GM23338 (cell line): Measurements from ENCODE around the gene RPS26. TPM values are rescaled to one million over a fixed set of nuclear protein-coding genes. Genes with fewer than 3 reads are reported as not detected.

Source experiments
- ATAC-seq: fragments of 200-7000 bp; cut with Tn5 transposase; 3 replicates; pipeline ENCODE4 v1.9.1; 2020
- DNase-seq: peaks from one replicate; pipeline ENCODE4 v3.0.0-alpha.2; 2015; ENCODE audit warnings: low spot score
- H2AFZ ChIP-seq: fragments of 200-600 bp; sonication (generic); 2 replicates; pipeline ENCODE4 v1.8.0; 2016; ENCODE audit warnings: antibody characterized with exemption, mild to moderate bottlenecking, moderate library complexity
- H3F3A ChIP-seq: fragments of 200-600 bp; sonication (generic); replicated peaks from 2 replicates; pipeline ENCODE4 v1.8.0; 2017; ENCODE audit warnings: antibody characterized with exemption, mixed run types, low read depth
- H3K27ac ChIP-seq: fragments of 200-600 bp; sonication (generic); 2 replicates; pipeline ENCODE4 v1.6.1; 2016; ENCODE audit warnings: low read depth
- H3K27me3 ChIP-seq: fragments of 200-600 bp; sonication (generic); 2 replicates; pipeline ENCODE4 v1.8.0; 2016; ENCODE audit warnings: mild to moderate bottlenecking, mixed run types, moderate library complexity; ENCODE audit not compliant: insufficient read depth
- H3K36me3 ChIP-seq: fragments of 200-600 bp; sonication (generic); 2 replicates; pipeline ENCODE4 v1.8.0; 2016; ENCODE audit warnings: mild to moderate bottlenecking; ENCODE audit not compliant: insufficient read depth
- H3K4me1 ChIP-seq: fragments of 200-600 bp; sonication (generic); 2 replicates; pipeline ENCODE4 v1.8.0; 2016; ENCODE audit warnings: mild to moderate bottlenecking, moderate library complexity; ENCODE audit not compliant: insufficient read depth
- H3K4me2 ChIP-seq: fragments of 200-600 bp; sonication (generic); 2 replicates; pipeline ENCODE4 v1.7.1; 2017; ENCODE audit warnings: mixed run types
- H3K4me3 ChIP-seq: fragments of 200-600 bp; sonication (generic); 2 replicates; pipeline ENCODE4 v1.6.1; 2016; ENCODE audit warnings: mixed run types
- H3K79me2 ChIP-seq: fragments of 200-600 bp; sonication (generic); replicated peaks from 2 replicates; pipeline ENCODE4 v1.8.0; 2017; ENCODE audit warnings: mild to moderate bottlenecking; ENCODE audit not compliant: insufficient read depth
- H3K9me2 ChIP-seq: fragments of 200-600 bp; sonication (generic); 2 replicates; pipeline ENCODE4 v1.8.0; 2017; ENCODE audit not compliant: insufficient read depth
- H4K20me1 ChIP-seq: fragments of 200-600 bp; sonication (generic); replicated peaks from 2 replicates; pipeline ENCODE4 v1.8.0; 2017; ENCODE audit warnings: mild to moderate bottlenecking; ENCODE audit not compliant: insufficient read depth
- H3K27ac Mint-ChIP-seq: 2 replicates; pipeline ENCODE4 v1.8.0; 2020; ENCODE audit warnings: inconsistent platforms, mild to moderate bottlenecking, moderate library complexity, mixed read lengths
- H3K27me3 Mint-ChIP-seq: 3 replicates; pipeline ENCODE4 v1.8.0; 2022; ENCODE audit warnings: low read depth, mild to moderate bottlenecking, moderate library complexity, mixed read lengths, inconsistent platforms; ENCODE audit not compliant: insufficient read depth, poor library complexity
- H3K36me3 Mint-ChIP-seq: 3 replicates; pipeline ENCODE4 v1.8.0; 2021; ENCODE audit warnings: low read depth, mild to moderate bottlenecking, inconsistent platforms, moderate library complexity, mixed read lengths
- H3K4me1 Mint-ChIP-seq: 3 replicates; pipeline ENCODE4 v1.8.0; 2020; ENCODE audit warnings: mild to moderate bottlenecking, inconsistent platforms, mixed read lengths
- H3K4me3 Mint-ChIP-seq: 3 replicates; pipeline ENCODE4 v1.8.0; 2021; ENCODE audit warnings: moderate library complexity, mild to moderate bottlenecking, inconsistent platforms, mixed read lengths
- H3K9me3 Mint-ChIP-seq: 3 replicates; pipeline ENCODE4 v1.8.0; 2020; ENCODE audit warnings: moderate library complexity, mild to moderate bottlenecking, inconsistent platforms, mixed read lengths
- CREB1 ChIP-seq: fragments of 250-450 bp; sonication (Bioruptor Pico); IDR thresholded peaks from 2 replicates; pipeline ENCODE4 v1.5.0; 2020; ENCODE audit warnings: low read depth, mild to moderate bottlenecking, moderate library complexity
- CTCF ChIP-seq, 2 experiments: fragments of 200-600 bp in 1 of 2; sonication (generic) in 1 of 2; conservative IDR thresholded peaks; 2 replicates each; pipeline versions ENCODE4 v1.5.1 to v1.6.1; 2016 to 2017; ENCODE audit warnings: antibody characterized with exemption in 2 of 2, low read depth in 2 of 2, mild to moderate bottlenecking in 2 of 2, moderate library complexity in 1 of 2
- EZH2 ChIP-seq: fragments of 200-600 bp; sonication (generic); IDR thresholded peaks from one replicate; pipeline ENCODE4 v1.8.0; 2017; ENCODE audit warnings: antibody characterized with exemption, mild to moderate bottlenecking, low read depth; ENCODE audit not compliant: unreplicated experiment
- EZH2phosphoT487 ChIP-seq: fragments of 200-600 bp; sonication (generic); IDR thresholded peaks from one replicate; pipeline ENCODE4 v1.8.1; 2018; ENCODE audit warnings: antibody characterized with exemption; ENCODE audit not compliant: unreplicated experiment
- JUNB ChIP-seq: IDR thresholded peaks from one replicate; pipeline ENCODE4 v1.6.1; 2016; ENCODE audit warnings: antibody characterized with exemption; ENCODE audit not compliant: unreplicated experiment
- POLR2AphosphoS5 ChIP-seq: IDR thresholded peaks from 2 replicates; pipeline ENCODE4 v1.6.1; 2016; ENCODE audit warnings: antibody characterized with exemption, low read depth
- REST ChIP-seq: IDR thresholded peaks from one replicate; pipeline ENCODE4 v1.6.1; 2018; ENCODE audit warnings: antibody characterized with exemption; ENCODE audit not compliant: unreplicated experiment
- STAT1 ChIP-seq: IDR thresholded peaks from one replicate; pipeline ENCODE4 v1.6.1; 2016; ENCODE audit warnings: antibody characterized with exemption; ENCODE audit not compliant: unreplicated experiment
- ZNF114 ChIP-seq: fragments of 250-450 bp; sonication (Bioruptor Pico); IDR thresholded peaks from 2 replicates; pipeline ENCODE4 v1.5.0; 2020; ENCODE audit warnings: mild to moderate bottlenecking, moderate library complexity
- ZNF331 ChIP-seq: fragments of 250-450 bp; sonication (Bioruptor Pico); IDR thresholded peaks from 2 replicates; pipeline ENCODE4 v1.5.0; 2020; ENCODE audit warnings: low read depth, mild to moderate bottlenecking, moderate library complexity
- ZNF462 ChIP-seq: fragments of 250-450 bp; sonication (Bioruptor Pico); IDR thresholded peaks from 2 replicates; pipeline ENCODE4 v1.5.0; 2020; ENCODE audit warnings: mild to moderate bottlenecking, moderate library complexity
- polyA plus RNA-seq: library from polyadenylated mRNA; unstranded; fragments of >200 nt; fragmentation: Nextera tagmentation; extraction: Ambion mirVana; gene quantifications from 2 replicates; pipeline ENCODE4 v1.2.1, GENCODE V29; 2016
- total RNA-seq: library from RNA; depleted of rRNA; stranded (reverse); fragments of >200 nt; shearing (Covaris generic); gene quantifications from 2 replicates; pipeline ENCODE4 v1.2.3, GENCODE V29; 2014

The RPS26 gene
- total and polyA plus RNA-seq, 2 experiments from 2014 or later, result 655 to 772 TPM

- Histone ChIP-seq H3K4me2 (no peak overlapping the region), H3K79me2 (no peaks in the 10 kb centered on the region), H3K4me3 (no peak overlapping the region), H3K36me3 (no peaks in the 10 kb centered on the region; the same call in 1 of the 2 replicates), H3K9me2 (no peaks in the 10 kb centered on the region), H3K27ac (0 out of 2 replicates have a peak overlapping the region, but pooled peaks have one; percentile 45), H3K4me1 (no peaks in the 10 kb centered on the region), H4K20me1 (no peaks in the 10 kb centered on the region), H3K27me3 (no peaks in the 10 kb centered on the region), H3F3A (no peaks in the 10 kb centered on the region), H2AFZ (no peak overlapping the region)
- peaks cover 72% of the 10 kb centered on the region for H3K36me3 Mint-ChIP-seq
- H3K9me3 Mint-ChIP-seq, result no peaks in the 10 kb centered on the region
- H3K27me3 Mint-ChIP-seq, result peaks cover 8% of the 10 kb centered on the region
- H3K27ac Mint-ChIP-seq, result no peak overlapping the region
- H3K4me1 Mint-ChIP-seq, result no peaks in the 10 kb centered on the region
- TF ChIP-seq CREB1 (CRISPR knock-in tag) (no peak), JUNB (no peak), REST (no peak), CTCF (conservative IDR thresholded peaks at IDR 0.05; ENCODE audit: low read depth in 2 of 2) (no peak), STAT1 (no peak), ZNF114 (no peak), POLR2AphosphoS5 (no peak), EZH2phosphoT487 (no peak), EZH2 (no peak), ZNF462 (CRISPR knock-in tag) (no peak), ZNF331 (no peak)
- H3K4me3 Mint-ChIP-seq, result no peak overlapping the region
- no peak for DNase-seq
- no peak for ATAC-seq
These were observed 12.6 kb upstream of the RPS26 start for GRCh38 chr12:56029166-56029519.
